Cardiac septum (tissue), 1 donor: Measurements from ENCODE around the gene FARS2. TPM values are rescaled to one million over a fixed set of nuclear protein-coding genes. Genes with fewer than 3 reads are reported as not detected.
"Not testable (repeated sequence)": the region's sequence is repeated elsewhere in the genome, so short reads cannot be mapped to it uniquely, and the experiment has no call there.

Source experiments
- DNase-seq: peaks from one replicate; pipeline ENCODE4 v3.0.0-alpha.2; 2020; ENCODE audit warnings: low spot score
- intact Hi-C: fragments of 100-400 bp; cut with DNase I; formaldehyde crosslinking; loops from one replicate; pipeline ENCODE4 v1.14.0; 2022
- total RNA-seq: library from RNA; stranded (reverse); fragmentation: NEBNext Ultra II Directional; extraction: Animal tissue kit (Norgen Biotek cat#: 25700); gene quantifications from one replicate; pipeline ENCODE4 v1.2.1, GENCODE V29; 2021
- donor health status: DM: no; HTN: no; CAD: no.

The FARS2 gene
- total RNA-seq, 1 donor from 2014 or later = 13.3 TPM

DNA sequence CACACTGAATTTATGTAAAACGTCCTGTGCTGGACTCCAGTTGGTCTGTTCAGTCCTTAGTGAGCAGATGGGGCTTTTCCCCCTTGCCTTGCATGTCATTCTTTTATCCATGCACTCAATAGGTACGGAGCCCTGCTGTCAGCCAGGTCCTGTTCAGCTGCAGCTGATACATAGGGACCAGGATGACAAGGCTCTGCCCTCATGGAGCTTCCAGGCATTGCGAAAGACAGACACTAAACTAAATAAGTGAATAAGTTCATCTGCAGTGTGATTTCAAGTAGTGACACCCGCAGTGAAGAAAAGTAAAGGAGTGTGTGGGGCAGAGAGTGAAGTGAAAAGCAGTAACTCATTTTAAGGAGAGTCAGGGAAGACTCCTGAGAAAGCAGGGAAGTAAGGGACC is 421.2 kb downstream of the FARS2 start:
- intact Hi-C loops = no loop called here
- DNase-seq = no peak

DNA sequence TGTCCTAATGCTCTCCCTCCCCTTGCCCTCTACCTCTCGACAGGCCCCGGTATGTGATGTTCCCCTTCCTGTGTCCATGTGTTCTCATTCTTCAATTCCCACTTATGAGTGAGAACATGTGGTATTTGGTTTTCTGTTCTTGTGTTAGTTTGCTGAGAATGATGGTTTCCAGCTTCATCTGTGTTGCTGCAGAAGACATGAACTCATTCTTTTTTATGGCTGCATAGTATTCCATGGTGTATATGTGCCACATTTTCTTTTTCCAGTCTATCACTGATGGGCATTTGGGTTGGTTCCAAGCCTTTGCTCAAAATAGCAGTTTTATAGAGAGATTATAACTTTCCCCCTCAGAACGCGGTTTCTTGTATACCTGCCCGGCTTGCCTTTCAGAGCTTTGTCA is 422.4 kb downstream of the FARS2 start:
- intact Hi-C loops, DNase-seq: not testable (repeated sequence)

DNA sequence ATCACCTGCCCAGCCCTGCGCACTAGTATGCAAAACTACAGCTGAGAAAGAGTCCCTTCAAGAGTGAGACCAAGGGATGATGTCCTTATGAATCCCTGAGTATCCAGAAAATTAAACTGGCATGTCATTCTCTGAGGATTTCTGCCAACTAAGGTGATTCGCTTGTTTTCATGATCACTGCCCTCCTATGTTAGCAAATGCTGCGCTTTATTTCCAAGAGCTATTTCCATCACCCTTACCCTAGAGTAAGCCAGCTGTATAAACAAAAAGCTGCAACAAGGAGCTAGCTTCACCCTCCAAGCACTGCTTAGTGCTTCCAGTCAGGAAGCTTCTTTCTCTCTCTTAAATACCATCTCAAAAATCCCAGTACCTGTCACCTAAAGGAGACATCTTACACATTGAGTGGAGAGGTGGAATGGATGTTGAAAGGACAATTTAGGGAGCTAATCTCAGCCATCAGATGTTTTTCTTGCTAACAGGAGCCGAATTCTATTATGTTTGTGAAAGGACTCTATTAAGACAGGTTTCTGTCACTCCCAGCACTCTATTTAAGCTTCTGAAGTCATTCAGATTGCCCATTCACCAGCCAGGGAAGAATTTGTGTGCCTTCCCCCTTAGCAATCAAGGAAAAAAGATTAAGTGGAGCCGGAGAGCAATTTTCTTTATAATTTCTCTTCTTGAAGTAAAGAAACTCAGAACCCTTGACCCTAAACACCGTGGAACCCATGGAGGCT is 423.2 kb downstream of the FARS2 start:
- DNase-seq = no peak
- intact Hi-C loops = no loop called here

DNA sequence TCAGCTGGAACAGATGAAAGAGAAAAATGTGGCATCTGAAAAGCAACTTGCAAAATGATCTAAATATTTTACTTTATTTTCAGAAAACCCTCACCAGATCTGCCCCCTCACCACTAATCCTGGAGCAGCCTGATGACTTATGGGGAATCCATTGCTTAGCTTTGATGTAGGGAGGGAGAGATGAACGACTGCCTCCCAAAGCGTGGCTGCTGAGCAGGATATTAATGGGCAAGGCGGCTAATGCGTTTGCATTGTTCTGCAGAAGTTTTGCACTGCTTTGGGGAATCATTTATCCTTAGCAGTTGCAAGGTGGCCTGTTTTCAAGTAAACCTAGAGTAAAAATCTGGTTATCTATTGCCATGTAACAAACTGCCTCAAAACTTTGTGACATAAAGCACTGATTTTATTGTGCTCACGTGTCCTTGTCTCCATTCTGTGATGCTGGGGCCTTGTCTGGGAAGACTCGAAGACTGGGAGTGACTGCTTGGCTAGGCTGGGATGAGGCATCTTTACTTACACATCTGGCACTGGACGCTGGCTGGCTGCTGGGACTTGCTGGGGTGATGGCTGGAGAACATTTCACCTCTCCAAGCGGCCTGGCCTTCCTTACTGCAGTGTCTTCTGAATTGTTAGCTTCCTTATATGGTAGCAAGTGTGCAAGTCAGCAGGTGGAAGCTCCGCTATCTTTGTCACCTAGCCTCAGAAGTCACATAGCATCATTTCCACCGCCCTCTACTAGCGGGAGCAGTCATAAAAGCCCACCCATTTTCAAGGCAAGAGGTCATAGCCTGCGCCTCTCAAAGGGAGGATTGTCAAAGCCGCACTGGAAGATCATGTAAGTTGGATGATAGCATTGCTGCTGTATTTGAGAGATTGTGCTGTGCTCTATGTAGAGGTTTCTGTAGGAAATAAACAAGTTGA is 432.2 kb downstream of the FARS2 start:
- intact Hi-C loops = no loop called here
- no peak for DNase-seq

DNA sequence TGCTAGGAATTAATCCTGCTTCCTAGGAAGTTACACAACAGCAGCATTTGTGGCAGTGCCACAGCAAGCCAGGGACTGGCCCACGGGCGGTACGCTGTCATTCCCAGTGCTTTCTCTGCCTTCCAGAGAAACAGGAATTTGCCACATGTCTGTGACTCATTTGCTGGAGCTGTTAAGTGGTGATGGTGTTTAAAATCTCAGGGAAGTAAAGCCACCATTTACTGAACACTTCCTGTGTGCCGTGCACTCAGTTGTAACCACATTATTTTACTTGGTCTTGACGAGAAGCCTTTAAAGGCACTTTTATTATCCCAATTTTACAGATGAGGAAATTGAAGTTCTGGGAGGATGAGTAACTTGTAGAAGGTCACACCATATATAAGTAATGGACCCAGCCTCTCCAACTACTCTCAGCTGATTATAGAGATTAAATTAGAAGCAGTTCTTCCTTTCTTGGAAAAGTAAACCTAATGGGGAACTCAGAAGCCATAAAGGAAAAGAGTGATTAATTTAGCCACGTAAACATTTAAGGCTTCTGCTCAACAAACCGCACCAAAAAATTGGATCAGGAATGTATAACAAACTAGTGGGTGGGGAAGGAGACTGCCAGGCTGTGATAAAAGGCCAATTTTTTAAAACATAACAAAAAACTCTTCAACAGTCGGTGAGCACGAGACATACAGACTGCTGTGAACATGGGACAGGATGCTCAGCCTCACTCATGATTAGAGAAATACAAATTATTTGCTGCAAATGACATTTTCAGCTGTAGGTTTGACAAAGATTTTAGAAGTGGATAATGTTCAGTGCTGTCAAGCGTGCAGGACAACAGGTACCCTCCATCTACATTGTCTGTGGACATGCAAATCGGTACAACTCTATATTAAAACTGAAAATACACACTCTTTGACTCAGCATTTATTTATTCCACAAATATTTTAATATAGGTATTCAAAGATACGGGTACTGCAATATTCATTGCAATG is 434.2 kb downstream of the FARS2 start:
- no peak for DNase-seq
- intact Hi-C loops = no loop called here

DNA sequence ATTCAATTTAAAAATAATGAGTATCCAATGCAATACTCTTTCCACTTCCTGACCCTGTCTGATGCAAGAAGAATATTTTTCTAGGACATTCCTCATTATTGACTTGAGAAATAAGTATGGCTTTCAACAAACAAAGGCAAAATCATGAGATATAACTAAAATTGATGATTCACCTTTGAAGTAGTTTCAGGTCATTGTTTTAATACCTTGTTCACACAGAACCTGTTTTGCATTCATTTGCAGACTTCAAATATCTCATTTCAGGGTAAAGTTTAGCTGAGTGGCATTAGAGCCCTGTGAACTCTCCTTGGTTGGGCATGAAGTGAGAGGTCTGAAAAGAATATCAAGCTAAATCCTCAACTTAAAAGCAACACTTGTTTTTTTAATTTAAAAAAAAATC is 436.2 kb downstream of the FARS2 start:
- DNase-seq = no peak

DNA sequence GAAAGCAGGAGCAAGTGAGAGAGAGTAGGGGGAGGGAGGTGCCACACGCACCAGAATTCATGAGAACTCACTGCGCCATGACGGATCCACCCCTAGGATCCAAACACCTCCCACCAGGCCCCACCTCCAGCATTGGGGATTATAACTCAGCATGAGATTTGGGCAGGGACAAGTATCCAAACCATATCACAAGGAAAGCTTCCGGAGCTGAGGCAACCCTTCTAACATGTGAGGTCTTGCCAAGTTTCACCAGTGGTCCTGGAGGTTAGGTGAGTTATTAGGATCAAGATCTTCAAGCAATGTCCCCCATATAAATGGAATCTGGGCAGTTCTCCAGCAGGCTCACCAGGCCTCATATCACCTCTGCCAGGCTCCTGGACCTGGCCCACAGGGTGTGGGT is 437.0 kb downstream of the FARS2 start:
- DNase-seq = no peak
- intact Hi-C loops = no loop called here

More for the DNA sequence above, 436.2 kb downstream of the FARS2 start:
- intact Hi-C loops = no loop called here

DNA sequence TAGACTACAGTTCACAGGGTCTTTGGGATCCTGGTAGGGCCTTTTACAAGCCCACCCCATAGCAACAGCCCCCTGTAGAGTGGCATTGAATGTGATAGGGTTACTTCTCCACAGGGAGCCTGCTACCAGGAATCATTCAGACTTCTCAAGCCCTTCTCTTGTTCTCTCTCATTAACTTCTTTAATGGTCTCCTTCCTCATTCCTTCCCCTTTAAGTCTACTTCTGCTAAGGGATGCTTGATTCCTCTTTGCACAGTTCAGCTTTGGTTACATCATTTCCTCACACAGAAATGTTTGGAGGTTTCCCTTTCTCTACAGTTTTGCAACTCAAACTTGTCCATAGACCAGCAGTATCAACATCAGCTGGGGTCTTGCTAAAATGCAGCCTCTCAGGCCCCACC is 437.8 kb downstream of the FARS2 start:
- intact Hi-C loops, DNase-seq: not testable (repeated sequence)

DNA sequence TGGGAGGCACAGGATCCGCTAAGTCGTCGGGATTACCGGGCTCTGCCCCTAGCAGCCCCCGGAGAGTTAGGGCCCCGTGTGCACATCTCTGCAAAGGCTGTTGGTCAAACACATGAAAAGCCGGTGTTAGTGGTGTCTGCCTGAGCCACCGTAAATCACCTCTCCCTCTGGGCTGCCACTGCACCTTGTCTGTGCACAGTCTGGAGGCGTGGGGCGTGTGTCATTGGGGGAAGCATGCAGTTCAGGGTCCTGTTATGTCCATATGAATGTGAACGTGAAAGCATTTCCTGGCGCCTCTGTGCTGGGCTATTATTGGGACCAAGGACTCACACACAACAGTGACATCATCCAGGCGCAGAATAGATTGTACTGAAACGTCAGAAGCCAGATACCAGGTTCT is 439.9 kb downstream of the FARS2 start:
- intact Hi-C loops = no loop called here
- no peak for DNase-seq

DNA sequence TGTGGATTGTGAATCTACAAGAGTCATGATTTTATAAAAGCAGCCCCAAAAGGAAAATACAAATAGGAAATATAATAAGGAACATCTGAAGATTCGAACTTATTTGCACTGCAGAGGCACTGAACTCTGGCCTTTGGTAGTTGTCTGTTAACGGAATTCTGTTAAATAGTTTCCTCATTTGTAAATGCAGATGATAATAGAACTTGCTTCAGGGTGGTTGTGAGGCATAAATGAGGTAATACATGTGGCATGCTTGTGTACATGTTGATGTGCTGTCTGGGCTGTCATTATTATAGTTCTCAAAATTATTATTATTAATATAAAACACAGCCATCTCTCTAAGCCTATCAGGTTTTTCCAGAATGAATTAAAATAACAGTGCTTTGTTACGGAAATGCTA is 443.4 kb downstream of the FARS2 start:
- intact Hi-C loops = no loop called here
- DNase-seq = no peak

DNA sequence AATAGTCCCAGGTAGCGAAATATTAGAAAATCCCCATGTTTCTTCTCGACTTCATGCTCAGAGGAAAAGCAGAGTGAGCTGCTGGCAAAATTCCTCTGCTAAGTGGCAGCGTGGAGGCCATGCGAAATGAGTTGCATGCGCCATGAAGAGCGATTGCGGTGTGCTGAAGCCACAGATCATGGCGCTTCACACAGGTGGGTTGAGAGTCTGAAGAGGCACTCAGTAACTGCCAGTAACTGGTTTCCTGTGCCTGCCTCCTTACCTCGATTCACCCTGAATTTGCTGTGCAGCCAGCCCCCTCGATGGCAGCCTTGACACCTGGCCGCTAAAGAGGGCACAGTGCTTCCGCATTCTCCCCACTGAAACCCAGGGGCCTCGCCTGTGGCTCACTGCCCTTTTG is 443.9 kb downstream of the FARS2 start:
- no peak for DNase-seq
- intact Hi-C loops = no loop called here

DNA sequence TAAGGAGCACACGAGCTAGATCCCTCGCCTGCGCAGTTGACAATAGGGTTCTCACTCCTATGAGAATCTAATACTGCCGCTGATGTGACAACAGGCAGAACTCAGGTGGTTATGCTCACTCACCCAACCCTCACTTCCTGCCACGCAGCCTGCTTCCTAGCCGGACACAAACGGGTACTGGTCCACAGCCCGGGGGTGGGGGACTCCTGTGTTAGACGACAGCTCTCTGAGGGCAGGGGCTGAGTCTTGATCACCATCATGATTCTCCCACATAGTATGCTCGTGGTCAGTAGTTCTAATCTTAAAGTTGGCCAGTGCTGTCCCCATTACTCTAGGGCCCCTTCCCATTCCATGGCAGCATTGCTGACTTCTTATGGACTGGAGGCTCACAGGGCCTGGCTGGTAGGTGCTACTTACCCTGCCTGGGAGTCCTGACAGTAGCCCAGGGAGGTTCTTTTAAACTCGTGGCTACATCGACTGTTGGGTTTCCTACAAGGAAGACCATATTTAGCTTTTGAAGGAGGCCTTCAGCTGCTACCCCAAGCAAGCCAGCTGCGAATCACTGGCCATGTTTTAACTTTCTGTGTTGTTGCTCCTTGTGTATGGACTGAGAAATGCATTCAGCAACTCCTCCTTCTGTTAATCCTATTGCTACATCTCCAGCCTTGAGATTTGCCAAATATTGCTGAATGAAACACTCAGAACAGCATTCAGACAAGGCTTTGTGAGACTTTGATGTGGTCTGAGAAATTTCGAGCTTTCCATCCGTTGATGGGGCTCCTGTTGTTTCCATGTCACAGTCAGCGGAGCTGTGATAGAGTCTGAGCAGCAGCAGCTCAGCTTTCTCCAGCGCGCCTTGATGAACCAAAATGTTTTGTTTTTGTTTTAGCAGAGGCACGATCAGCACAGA is 445.1 kb downstream of the FARS2 start:
- no peak for DNase-seq

DNA sequence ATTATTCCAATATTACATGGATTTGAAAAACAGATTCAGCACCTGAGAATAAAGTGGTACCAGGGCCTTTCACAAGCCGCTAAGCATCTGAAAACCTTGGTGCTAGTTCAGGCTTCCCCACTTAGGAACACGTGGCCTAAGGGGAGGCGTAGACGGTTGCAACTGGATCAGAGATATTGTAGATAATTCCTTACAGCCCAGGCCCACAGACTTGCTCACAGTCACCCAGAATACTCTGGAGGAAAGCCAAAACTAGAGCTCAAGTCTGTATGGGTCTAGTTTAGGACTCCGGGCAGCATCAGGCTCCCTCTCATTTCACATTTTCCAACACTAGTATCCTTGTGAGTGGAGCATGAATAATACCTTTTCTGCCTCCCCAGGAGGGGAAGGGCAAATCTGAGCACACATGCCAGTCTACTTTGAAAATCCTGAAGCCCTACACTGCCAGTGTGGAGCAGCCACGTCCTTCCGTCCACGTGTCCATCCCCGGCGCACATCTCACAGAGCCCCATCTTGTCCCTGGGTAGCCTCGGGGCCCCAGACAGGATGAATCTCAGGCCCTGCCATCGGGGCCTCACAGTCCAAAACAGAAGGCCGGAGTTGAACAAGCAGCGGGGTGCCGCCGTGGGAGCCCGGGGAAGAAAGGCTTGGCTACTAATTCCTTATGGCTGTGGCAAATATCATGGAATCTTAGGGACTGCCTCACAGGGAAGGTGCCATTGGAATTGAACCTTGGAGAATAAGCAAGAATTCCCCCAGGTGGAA is 446.1 kb downstream of the FARS2 start:
- intact Hi-C loops = no loop called here

More for the DNA sequence above, 445.1 kb downstream of the FARS2 start:
- intact Hi-C loops = no loop called here

DNA sequence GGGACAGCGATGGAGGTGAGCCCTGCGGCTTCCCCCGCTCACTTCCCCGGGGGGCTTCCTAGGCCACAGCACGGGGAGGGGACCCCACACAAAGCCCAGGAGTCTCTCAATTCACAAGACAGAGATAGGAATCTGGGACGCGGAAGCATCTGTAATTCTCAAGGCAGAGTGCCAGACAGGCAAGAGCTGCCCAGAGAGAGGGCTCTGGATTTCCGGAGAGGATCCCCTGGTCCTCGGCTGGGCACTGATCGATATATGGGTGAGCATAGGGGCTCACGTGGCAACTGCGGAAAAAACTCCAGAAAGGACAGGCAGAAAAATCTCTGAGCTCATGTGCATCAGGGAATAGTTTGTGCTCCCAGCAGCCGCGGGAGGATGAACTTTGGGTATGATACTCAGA is 449.2 kb downstream of the FARS2 start:
- intact Hi-C loops = no loop called here
- no peak for DNase-seq

More for the DNA sequence above, 446.1 kb downstream of the FARS2 start:
- DNase-seq = no peak

DNA sequence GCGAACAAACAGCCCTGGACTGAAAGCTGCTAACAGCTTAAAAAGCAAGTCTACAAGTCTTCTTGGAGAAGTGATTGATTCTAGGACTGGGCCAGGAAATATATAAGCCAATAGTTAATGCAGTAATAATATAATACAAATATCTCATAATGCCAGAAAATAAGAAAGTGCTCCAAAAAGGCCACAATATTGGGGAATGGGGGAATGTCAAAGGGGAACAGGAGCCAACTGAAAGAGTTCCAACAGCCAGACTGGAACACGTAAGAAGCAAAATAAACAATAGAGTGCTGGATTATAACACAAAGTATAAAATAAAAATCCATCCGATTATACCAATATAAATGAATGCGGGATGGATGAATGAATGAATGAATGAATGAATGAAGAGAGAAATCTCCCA is 449.6 kb downstream of the FARS2 start:
- intact Hi-C loops = no loop called here
- DNase-seq = no peak

DNA sequence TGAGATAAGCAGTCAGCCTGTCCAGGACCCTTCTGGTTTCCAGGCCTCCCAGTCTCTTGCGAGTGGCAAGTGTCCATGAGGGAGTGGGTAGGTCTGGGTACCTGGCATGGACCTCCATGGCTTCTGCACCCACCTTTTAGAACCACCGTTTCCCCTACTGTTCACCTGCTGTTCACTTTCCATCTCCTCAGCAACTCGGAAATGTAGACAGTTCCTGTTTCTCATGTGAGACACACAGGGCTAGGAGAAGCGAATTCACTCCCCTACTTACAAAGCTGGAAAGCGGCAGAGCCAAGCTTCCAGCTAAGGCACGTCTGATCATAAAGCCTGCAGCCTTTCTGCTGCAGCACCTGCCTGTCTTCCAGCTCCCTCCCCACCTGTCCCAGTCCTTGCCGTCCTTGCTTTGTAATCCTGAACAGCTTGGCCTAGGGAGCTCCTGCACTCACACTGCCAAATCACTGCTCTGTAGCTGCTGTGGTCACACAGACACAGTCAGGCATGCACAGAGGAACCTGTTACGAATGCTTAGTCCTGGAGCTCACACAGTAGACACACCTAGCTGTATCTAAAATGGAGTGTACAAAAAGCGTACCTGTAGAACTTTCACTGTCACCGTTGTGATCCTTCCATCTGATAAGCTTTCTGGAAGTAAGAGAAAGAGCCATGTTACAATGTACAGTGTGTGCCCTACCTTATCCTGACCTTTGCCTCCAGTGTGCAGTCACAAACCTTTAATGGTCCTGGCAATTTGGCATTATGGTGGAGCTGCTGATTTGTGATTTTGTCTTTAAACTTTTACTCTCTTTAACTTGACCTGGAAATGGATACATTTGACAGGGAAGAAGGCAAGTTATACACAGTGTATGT is 451.3 kb downstream of the FARS2 start:
- DNase-seq = no peak
- intact Hi-C loops = no loop called here

DNA sequence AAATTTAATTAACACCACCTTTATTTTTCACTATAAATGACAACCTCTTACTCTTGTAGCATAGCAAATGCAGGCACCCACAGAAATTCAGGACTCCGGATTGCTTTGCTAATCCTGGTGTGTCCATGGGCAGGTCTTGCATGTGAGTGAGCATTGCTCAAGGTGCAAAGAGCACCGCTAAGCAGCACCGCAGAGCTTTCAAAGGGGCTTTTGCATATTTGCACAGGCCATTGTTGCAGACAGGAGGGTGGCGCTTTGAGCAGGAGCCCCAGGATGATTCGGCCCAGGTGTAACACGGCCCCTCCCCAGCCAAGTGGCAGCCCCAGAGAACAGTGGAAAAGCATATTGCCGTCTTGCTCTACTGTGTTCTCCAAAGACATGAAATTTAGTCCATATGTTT is 452.2 kb downstream of the FARS2 start:
- intact Hi-C loops = no loop called here
- no peak for DNase-seq
